EH (cell line): ENCODE measurements around the gene ALOX15.
A peak's percentile ranks its signal among the peaks of the same experiment; 100 is the strongest.
"Not testable (repeated sequence)": the region's sequence is repeated elsewhere in the genome, so short reads cannot be mapped to it uniquely, and the experiment has no call there.

Experiments
- DNase-seq: peaks from one replicate; pipeline ENCODE4 v3.0.0-alpha.2; 2015; ENCODE audit warnings: low read depth

ALOX15 gene, protein sequence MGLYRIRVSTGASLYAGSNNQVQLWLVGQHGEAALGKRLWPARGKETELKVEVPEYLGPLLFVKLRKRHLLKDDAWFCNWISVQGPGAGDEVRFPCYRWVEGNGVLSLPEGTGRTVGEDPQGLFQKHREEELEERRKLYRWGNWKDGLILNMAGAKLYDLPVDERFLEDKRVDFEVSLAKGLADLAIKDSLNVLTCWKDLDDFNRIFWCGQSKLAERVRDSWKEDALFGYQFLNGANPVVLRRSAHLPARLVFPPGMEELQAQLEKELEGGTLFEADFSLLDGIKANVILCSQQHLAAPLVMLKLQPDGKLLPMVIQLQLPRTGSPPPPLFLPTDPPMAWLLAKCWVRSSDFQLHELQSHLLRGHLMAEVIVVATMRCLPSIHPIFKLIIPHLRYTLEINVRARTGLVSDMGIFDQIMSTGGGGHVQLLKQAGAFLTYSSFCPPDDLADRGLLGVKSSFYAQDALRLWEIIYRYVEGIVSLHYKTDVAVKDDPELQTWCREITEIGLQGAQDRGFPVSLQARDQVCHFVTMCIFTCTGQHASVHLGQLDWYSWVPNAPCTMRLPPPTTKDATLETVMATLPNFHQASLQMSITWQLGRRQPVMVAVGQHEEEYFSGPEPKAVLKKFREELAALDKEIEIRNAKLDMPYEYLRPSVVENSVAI

DNA sequence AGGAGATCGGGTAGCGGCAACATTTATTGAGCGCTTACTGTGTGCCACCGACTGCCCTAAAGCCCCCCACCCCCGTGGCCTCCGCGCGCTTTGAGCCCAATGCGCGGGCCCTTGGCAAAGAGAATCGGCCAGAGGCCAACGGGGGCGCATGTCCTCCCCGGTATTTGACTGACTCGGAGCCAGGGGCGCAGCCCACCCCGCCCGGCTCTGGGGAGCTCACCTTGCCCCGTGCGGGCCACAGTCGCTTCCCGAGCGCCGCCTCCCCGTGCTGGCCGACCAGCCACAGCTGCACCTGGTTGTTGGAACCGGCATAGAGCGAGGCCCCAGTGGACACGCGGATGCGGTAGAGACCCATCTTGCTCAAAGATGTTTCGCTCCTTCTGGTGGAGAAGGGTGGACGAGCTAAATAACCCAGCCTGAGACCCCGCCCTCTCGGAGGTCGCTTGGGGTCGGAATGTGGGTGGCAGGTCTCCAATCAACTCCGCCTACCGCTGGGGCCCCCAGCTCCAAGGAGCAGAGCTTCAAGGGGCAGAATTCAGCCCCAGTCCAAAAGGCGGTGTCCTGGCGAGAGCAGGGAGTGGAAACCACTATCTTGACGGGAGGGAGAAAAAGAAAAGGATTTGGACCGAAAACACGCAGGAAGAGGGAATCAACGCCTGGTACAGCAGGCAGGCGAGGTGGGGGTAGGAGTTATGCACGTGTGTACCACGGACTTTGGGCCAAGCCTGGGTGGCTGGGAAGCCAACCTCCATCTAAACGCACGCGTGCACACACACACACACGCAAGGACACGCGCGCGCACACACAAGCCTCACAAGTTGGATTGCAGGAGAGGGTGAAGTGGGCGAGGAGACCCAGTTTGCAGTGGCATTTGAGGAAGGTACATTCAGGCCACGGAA lies at the start of gene ALOX15:
ALOX15 (minus strand) TSS at position 382 of the 899 bp plus-strand sequence; CDS start at position 355, 27 bp downstream.
- no peak for DNase-seq

GRCh38 chr17:4690745-4691144 lies 49.3 kb upstream of the ALOX15 start:
- no peak for DNase-seq

DNA sequence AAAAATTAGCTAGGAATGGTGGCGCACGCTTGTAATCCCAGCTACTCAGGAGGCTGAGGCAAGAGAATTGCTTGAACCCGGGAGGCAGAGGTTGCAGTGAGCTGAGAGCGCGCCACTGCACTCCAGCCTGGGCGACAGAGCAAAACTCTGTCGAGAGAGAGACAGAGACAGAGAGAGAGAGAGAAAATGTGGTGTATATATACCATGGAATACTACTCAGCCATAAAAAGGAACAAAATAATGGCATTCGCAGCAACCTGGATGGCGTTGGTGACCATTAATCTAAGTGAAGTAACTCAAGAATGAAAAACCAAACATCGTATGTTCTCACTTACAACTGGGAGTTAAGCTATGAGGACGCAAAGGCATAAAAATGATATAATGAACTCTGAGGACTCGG lies 48.4 kb upstream of the ALOX15 start:
- not testable (repeated sequence) for DNase-seq

GRCh38 chr17:4683739-4684138 lies 42.3 kb upstream of the ALOX15 start:
- DNase-seq: not testable (repeated sequence)

- DNase-seq: peak; percentile 75
Measured at GRCh38 chr17:4679658-4680057, 38.2 kb upstream of the ALOX15 start.

- DNase-seq: peak; percentile 95
Measured at GRCh38 chr17:4678448-4679026, 37.1 kb upstream of the ALOX15 start.

GRCh38 chr17:4676791-4677190 lies 35.3 kb upstream of the ALOX15 start:
- DNase-seq: no peak

DNA sequence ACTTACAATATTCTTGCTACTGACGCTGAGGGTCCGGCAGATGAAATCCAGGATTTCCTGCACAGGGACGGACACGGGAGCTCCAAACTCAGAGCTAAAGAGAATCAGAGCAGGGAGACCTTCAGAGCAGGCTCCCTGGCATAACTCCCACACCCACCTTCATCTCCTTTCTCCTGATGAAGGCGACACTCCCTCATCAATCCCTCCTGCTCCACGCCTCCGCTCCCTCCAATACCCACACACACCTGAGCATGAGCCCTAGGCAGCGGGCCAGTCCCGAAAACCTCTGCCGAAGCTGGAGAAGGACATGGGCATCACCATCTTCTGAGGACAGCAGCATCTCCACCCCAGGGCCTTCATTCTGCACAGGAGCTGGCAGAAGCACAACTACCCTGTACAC lies 34.3 kb upstream of the ALOX15 start:
- no peak for DNase-seq

GRCh38 chr17:4674685-4674998 lies 33.2 kb upstream of the ALOX15 start:
- DNase-seq: no peak

GRCh38 chr17:4673986-4674684 lies 32.7 kb upstream of the ALOX15 start:
- DNase-seq: no peak

GRCh38 chr17:4673169-4673568 lies 31.7 kb upstream of the ALOX15 start:
- DNase-seq: no peak

DNA sequence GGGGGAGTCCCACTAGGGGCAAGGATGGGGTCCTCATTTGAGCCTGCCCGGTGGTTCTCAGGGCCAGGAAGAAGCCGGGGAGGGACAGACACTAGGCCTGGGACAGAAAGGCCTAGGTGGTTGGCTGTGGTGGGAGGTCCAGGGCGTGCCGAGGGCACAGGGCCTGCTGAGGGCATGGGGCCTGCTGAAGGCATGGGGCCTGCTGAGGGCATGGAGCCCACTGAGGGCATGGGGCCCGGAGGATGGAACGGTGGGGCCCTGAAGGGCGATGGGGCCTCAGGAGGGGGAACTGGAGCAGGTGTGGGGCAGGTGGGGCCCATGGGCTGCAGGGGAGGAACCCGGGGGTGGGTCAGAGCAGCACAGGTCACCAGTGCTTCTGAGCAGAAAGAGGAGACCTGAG lies 31.3 kb upstream of the ALOX15 start:
- no peak for DNase-seq

- DNase-seq: no peak
Measured at GRCh38 chr17:4672055-4672630, 30.7 kb upstream of the ALOX15 start.

DNA sequence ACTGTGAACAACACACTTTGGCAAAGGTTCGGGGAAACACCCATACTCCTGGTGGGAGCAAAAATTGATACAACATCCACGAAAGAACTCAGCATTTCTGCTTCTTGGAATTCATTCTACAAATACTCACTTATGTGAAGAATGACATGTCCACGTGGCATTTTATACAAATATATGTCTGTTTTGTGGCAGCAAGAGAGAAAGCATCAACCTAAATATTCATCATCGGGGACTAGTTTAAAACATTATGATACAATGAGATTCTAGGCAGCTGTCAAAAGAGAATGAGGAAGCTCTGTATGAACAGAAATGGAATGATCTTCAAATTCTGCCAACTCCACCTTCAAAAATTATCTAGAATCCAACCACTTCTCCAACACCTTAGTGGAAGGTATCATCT lies 25.7 kb upstream of the ALOX15 start:
- no peak for DNase-seq

DNA sequence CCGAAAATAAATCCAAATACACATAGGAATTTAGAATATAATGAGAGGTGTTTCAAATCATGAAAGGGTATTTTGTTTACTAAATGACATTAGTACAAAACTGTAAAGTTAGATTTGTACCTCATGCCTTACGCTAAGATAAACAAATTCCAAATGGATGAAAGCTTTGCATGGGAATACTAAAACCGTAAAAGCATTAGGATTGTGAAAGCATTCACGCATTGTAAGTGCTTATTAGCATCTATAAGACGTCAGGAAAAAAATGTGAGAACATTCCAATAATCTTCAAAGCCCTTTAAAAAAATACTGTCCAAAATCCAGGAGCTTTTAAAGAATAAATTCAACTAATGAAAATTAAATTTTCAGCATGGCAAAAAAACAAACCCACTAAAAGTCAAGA lies 24.8 kb upstream of the ALOX15 start:
- DNase-seq: peak; percentile 25

GRCh38 chr17:4665027-4665426 lies 23.5 kb upstream of the ALOX15 start:
- DNase-seq: no peak

DNA sequence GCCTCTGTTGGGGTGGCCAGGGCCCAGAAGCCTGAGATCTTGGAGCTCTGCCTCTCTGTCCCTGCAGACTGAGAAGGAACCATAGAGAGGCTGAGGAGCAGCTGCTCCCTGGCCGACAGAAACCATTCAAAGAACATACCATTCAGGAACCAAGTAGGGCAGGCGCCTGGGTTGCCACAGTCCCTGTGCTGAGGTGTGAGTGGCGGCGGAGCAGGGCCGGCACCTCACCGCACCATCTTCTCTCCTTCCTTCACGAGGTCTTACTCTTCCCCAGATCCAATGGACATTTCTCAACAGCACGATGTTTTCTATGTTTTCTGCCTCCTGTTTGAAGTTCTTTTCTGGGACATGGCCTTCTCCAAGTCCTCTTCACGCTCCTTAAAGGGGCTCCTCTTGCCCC lies 22.8 kb upstream of the ALOX15 start:
- DNase-seq: no peak

DNA sequence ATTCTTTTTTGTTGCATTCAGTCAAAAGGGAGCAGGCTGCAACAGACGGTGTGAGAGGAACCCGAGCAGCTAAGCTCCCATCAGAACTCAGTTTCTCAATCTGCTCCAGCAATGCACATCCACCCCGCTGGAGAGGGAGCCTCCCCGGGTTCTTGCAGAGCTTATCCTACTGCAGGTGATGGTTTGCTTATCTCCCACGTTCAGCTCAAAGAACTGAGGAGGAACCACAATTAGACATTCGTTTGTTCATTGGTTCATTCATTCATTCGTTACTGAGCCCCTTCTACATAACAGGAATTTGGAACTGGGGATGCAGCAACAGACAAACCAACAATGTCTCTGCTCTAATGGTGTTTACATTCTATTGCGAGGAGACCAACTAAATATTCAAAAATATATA lies 22.2 kb upstream of the ALOX15 start:
- no peak for DNase-seq

DNA sequence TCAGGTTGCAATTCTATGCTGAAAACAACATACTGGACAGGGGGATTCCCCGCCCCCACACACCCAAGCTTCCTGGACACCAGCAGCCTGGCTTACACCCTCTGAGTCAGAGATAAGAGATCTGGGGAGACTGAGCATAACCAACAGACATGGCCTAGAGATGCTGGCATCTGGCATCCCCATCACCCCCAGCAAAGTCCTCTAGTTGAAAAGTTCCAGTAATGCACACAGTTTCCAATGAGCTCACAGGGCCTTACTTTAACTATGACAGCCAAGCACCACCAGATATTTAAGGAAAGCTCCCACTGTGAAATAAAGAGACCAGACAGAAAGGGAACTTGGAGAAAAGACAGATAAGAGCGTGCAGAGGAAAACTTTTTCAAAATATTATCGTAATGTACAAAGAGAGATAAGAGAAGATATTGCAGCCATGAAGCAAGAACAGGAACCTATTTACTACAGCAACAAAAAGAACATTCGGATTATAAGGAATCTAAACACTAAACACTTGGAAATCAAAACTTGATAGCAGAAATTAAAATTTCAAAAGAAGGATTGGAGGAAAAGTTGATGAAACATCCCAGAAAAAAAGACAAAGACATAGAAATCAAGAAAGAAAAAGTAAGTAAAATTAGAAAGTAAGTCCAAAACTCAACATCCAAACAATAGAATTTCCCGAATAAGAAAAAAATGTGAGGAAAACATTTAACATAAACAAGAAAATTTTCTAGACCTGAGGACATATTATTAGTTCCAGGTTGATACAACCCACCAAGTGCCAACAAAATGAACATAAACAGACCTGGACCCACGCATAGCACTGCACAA lies 17.2 kb upstream of the ALOX15 start:
- peak; percentile 61 for DNase-seq

- no peak for DNase-seq
Measured at GRCh38 chr17:4657678-4658077, 16.2 kb upstream of the ALOX15 start.
